Neural progenitor cell (in vitro differentiated cells): ENCODE results near the gene DHTKD1.

ENCODE experiments used
- CTCF ChIP-seq: fragments of 200-600 bp; sonication (generic); IDR thresholded peaks from 2 replicates; pipeline ENCODE4 v1.5.1; 2017; ENCODE audit warnings: antibody characterized with exemption, mild to moderate bottlenecking
- EZH2 ChIP-seq: fragments of 200-600 bp; sonication (generic); IDR thresholded peaks from 2 replicates; pipeline ENCODE4 v1.6.1; 2017; ENCODE audit warnings: antibody characterized with exemption, mild to moderate bottlenecking, moderate library complexity
- EZH2phosphoT487 ChIP-seq: fragments of 200-600 bp; sonication (generic); IDR thresholded peaks from 2 replicates; pipeline ENCODE4 v1.6.1; 2017; ENCODE audit warnings: antibody characterized with exemption

- TF ChIP-seq EZH2, result no peak
- no peak for TF ChIP-seq CTCF
- no peak for TF ChIP-seq EZH2phosphoT487
These were observed 52.9 kb downstream of the DHTKD1 start for GRCh38 chr10:12121673-12122072.
